Body of pancreas (tissue), 4 donors: ENCODE results near the gene MEF2D. TPM values are rescaled to one million over a fixed set of nuclear protein-coding genes. Genes with fewer than 3 reads are reported as not detected.
A peak's percentile ranks its signal among the peaks of the same experiment; 100 is the strongest.

ENCODE experiments used
- ATAC-seq: fragments of 150-250 bp; one replicate; pipeline ENCODE4 v1.9.1; 2016
- DNase-seq, 4 donors: peaks; one replicate each; pipeline ENCODE4 v3.0.0-alpha.2; 2019
- H3K27ac ChIP-seq, 4 donors: fragments of 200-600 bp; sonication (generic); 1 replicate in 3 of 4; 2 replicates in 1 of 4; pipeline versions ENCODE4 v1.5.1 to v1.6.1; 2016 to 2019; ENCODE audit warnings: mild to moderate bottlenecking in 1 of 4, mixed read lengths in 1 of 4, moderate library complexity in 1 of 4
- H3K27me3 ChIP-seq, 2 donors: fragments of 200-600 bp; sonication (generic); one replicate each; pipeline ENCODE4 v1.6.0; 2016; ENCODE audit warnings: mild to moderate bottlenecking in 1 of 2
- H3K36me3 ChIP-seq, 2 donors: fragments of 200-600 bp; sonication (generic); replicated peaks in 1 of 2; 2 replicates each; pipeline ENCODE4 v1.5.1; 2016; ENCODE audit warnings: low read depth in 2 of 2; ENCODE audit not compliant: insufficient read depth in 1 of 2
- H3K4me1 ChIP-seq: fragments of 200-600 bp; sonication (generic); one replicate; pipeline ENCODE4 v1.6.0; 2016
- H3K4me3 ChIP-seq, 2 donors: fragments of 200-600 bp; sonication (generic); 1 replicate in 1 of 2; 2 replicates in 1 of 2; pipeline ENCODE4 v1.5.1; 2016 to 2019
- H3K9me3 ChIP-seq, 3 donors: fragments of 200-600 bp; sonication (generic); 1 replicate in 2 of 3; 2 replicates in 1 of 3; pipeline ENCODE4 v1.5.1; 2016
- CTCF ChIP-seq, 7 experiments: fragments of 450-650 bp in 4 of 7; fragments of 200-600 bp in 3 of 7; sonication (generic) in 3 of 7; IDR thresholded peaks; one replicate each; pipeline ENCODE4 v1.5.1; 2016 to 2019; ENCODE audit warnings: antibody characterized with exemption in 7 of 7
- POLR2A ChIP-seq, 3 donors: fragments of 450-650 bp; IDR thresholded peaks; one replicate each; pipeline ENCODE4 v1.6.1; 2016; ENCODE audit warnings: antibody characterized with exemption in 3 of 3, mild to moderate bottlenecking in 2 of 3
- WGBS, 2 donors: methylation state at CpG; one replicate each; pipeline ENCODE4 v1.1.5; 2017; 5-methylcytosine and 5-hydroxymethylcytosine counted together
- intact Hi-C: fragments of 100-400 bp; cut with DNase I; formaldehyde crosslinking; loops from one replicate; pipeline ENCODE4 v1.15.1; 2023
- total RNA-seq, 2 donors: library from RNA; depleted of rRNA; stranded (reverse); fragments of >200 nt; gene quantifications; one replicate each; pipeline ENCODE4 v1.1.0, GENCODE V29; 2016

MEF2D gene
- total RNA-seq, 2 donors from 2014 or later = 15.6 to 18.1 TPM

DNA sequence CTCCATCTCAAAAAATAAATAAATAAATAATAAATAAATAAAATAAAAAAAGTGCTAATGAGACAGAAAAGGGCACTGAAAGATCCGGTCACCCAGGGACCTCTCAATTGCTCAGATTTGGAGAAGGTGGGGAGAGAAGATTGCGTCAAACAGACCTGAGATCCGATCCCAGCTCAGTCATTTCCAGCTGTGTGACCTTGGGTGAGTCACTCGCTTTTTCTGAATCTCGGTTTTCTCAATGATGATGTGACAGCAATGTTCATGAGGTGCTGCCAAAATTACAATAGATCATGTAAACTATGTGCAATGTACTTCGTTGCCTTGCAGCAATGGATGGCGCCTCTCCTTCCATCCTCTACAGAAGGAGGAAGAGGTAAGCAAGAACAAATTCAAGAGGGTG, 11.1 kb upstream of the MEF2D start:
- no peaks in the 10 kb centered on the region for H3K36me3 ChIP-seq
- ATAC-seq = no peak
- WGBS, 2 donors = 53 to 65% methylated on average over 7 of the region's 7 CpGs
- no peaks in the 10 kb centered on the region for H3K27me3 ChIP-seq
- H3K27ac ChIP-seq = no peak overlapping the region
- intact Hi-C loops = no loop called here
- H3K4me1 ChIP-seq = peaks cover 6% of the 10 kb centered on the region
- no peaks in the 10 kb centered on the region for H3K9me3 ChIP-seq
- no peak for DNase-seq
- no peak overlapping the region for H3K4me3 ChIP-seq
- TF ChIP-seq POLR2A (IDR thresholded peaks at IDR 0.05) (no peak), CTCF (IDR thresholded peaks at IDR 0.05) (no peak)

DNA sequence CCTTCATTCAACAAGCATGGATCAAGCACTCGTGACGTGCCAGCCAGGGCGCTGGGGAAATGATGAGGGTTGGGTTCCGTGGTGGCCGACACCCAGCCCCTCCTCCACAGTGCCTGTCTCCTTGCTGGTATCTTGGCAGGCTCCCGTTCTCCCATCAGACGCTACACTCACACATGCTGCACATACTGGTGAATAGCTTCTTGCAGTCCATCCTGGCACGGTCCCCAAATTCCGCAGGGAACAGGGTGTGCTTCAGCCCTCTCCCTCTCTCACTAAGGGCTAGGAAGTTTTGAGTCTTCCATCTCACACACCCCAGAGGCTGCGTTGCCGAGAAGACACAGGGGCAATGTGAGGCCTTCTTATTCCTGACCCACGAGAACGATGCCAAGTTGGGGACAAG, 10.1 kb upstream of the MEF2D start:
- Histone ChIP-seq H3K4me3 (no peak overlapping the region), H3K4me1 (peaks cover 12% of the 10 kb centered on the region), H3K27ac (peak overlapping the region in 1 of 4 donors; percentile 8), H3K27me3 (no peaks in the 10 kb centered on the region), H3K9me3 (no peaks in the 10 kb centered on the region), H3K36me3 (no peaks in the 10 kb centered on the region)
- DNase-seq (peak; percentile 24 to 81 (median 62)), ATAC-seq (peak; percentile 51)
- TF ChIP-seq POLR2A (IDR thresholded peaks at IDR 0.05) (no peak), CTCF (IDR thresholded peaks at IDR 0.05) (no peak)
- intact Hi-C loops = no loop called here
- WGBS, 2 donors = 36 to 60% methylated on average over 10 to 13 of the region's 13 CpGs

DNA sequence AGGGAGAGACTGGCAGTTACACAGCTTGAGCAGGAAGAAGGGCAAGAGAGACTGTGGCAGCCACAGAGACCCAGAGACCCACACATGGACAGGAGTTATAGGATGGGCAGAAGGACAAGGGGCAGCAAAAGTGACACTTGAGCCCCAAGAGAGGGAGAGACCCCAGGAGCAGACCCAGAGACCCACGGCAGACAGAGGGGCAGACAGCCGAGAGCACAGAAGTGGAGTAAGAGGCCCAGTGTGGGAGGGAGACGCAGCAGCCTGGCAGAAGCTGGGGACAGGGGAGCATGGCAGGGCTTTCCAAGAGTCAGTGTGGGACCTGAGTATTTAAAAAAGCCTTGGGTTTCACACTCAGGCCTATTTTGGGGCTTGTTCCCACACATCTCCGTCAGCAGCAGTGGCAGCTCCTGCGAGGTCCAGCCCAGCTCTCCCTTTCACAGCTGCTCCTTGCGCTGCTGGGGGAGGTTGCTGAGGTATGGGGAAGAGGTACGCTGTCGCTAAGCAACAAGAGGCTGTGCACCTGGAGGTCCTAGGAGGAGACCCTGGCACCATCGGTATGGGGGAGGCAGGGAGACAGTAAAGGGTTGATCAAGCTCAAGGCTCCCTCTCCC, 9.0 kb upstream of the MEF2D start:
- Histone ChIP-seq H3K36me3 (no peaks in the 10 kb centered on the region), H3K4me3 (no peak overlapping the region), H3K4me1 (peaks cover 21% of the 10 kb centered on the region), H3K27ac (no peak overlapping the region), H3K27me3 (no peaks in the 10 kb centered on the region), H3K9me3 (no peaks in the 10 kb centered on the region)
- TF ChIP-seq POLR2A (IDR thresholded peaks at IDR 0.05) (no peak), CTCF (IDR thresholded peaks at IDR 0.05) (no peak)
- DNase-seq (no peak), ATAC-seq (no peak)
- intact Hi-C loops = no loop called here
- 81 to 84% methylated on average over 8 to 9 of the region's 9 CpGs for WGBS, 2 donors

DNA sequence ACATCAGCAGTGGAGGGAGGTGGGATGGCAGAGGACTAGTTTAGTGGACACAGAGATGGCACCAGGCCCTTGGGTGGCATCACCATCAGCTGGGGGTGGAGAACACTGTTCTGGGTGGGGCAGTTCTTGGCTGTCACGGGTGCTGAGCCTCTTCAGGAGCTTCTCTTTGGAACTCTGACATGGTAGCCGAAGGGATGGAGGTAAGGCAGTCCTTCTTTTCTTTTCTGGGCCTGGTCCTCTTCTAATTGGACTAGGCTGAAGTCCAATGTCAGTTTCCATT, 8.3 kb upstream of the MEF2D start:
- intact Hi-C loops = no loop called here
- ATAC-seq (no peak), DNase-seq (no peak)
- 83 to 84% methylated on average over 2 of the region's 2 CpGs for WGBS, 2 donors
- H3K27me3 ChIP-seq = no peaks in the 10 kb centered on the region
- no peaks in the 10 kb centered on the region for H3K9me3 ChIP-seq
- TF ChIP-seq CTCF (IDR thresholded peaks at IDR 0.05) (no peak), POLR2A (IDR thresholded peaks at IDR 0.05) (no peak)
- no peaks in the 10 kb centered on the region for H3K36me3 ChIP-seq
- H3K4me3 ChIP-seq = no peak overlapping the region
- peak overlapping the region in 2 of 4 donors; percentile 27 to 55 for H3K27ac ChIP-seq
- H3K4me1 ChIP-seq = peaks cover 28% of the 10 kb centered on the region

DNA sequence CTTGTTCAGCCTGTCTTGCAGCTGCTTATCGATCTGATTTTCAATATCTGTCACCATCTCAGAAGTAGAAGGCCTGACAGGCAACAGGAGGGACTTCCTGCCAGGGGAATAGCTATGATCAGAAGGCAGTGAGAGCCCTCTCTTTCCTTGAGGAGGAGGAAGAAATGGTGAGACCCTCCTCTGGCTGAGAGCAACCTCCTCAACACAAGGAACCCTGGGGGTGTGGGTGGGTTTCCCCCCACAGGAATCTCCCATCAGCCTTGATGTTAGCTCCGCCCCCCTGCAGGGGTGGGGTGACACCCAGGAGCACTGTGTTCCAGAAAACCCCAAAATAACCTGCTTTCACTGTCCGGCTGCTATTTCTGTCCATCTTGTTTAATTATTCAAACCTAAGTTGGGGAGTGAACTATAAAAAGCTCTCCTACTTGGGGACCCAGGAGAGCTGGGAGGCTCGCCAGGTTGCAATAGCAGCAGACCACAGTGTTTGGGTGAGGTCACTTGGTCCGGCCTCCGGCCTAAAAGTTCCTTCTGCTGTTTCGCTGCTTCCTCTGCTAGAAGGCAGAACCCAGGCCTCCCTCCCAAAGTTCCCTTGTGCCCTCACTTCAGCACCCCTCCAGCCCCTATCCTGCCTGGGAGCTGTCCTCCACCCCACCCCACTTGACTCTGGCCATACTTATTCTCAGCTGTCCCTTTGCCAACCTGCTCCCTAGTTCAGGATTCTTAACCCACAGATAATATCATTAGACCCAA, 7.8 kb upstream of the MEF2D start:
- ATAC-seq (no peak), DNase-seq (peak in 3 of 4 donors; percentile 37 to 62 (median 41))
- Histone ChIP-seq H3K9me3 (no peaks in the 10 kb centered on the region), H3K36me3 (no peaks in the 10 kb centered on the region), H3K27ac (peak overlapping the region in 3 of 4 donors; percentile 4 to 55 (median 27)), H3K4me3 (no peak overlapping the region), H3K27me3 (no peaks in the 10 kb centered on the region), H3K4me1 (peaks cover 33% of the 10 kb centered on the region)
- 62 to 63% methylated on average over 6 to 7 of the region's 7 CpGs for WGBS, 2 donors
- TF ChIP-seq POLR2A (IDR thresholded peaks at IDR 0.05) = no peak
- TF ChIP-seq CTCF (IDR thresholded peaks at IDR 0.05) = no peak
- intact Hi-C loops = no loop called here
